Ectodermal cell (in vitro differentiated cells): ENCODE results near the gene CREB3.

ENCODE experiments used
- H3K27ac ChIP-seq: 2 replicates; pipeline ENCODE4 v1.7.0; 2013; ENCODE audit warnings: mild to moderate bottlenecking, low read depth, low read length; ENCODE audit not compliant: insufficient read depth, poor library complexity, severe bottlenecking
- H3K27me3 ChIP-seq: 2 replicates; pipeline ENCODE4 v1.7.0; 2013; ENCODE audit warnings: mild to moderate bottlenecking, low read length; ENCODE audit not compliant: insufficient read depth, control insufficient read depth, poor library complexity, severe bottlenecking
- H3K36me3 ChIP-seq: one replicate; pipeline ENCODE4 v1.7.0; 2013; ENCODE audit warnings: low read length; ENCODE audit not compliant: control insufficient read depth, insufficient read depth
- H3K4me1 ChIP-seq: one replicate; pipeline ENCODE4 v1.7.0; 2013; ENCODE audit warnings: low read length; ENCODE audit not compliant: control insufficient read depth, insufficient read depth
- H3K4me3 ChIP-seq: 2 replicates; pipeline ENCODE4 v1.7.0; 2013; ENCODE audit warnings: low read depth, low read length, control low read depth; ENCODE audit not compliant: insufficient read depth
- H3K9me3 ChIP-seq: 2 replicates; pipeline ENCODE4 v1.7.0; 2013; ENCODE audit warnings: mild to moderate bottlenecking, low read length, moderate library complexity; ENCODE audit not compliant: control insufficient read depth
- WGBS, 2 experiments: methylation state at CpG; one replicate each; pipeline ENCODE4 v1.1.7; 2013; ENCODE audit warnings: missing lambda C conversion rate in 2 of 2; 5-methylcytosine and 5-hydroxymethylcytosine counted together

Gene CREB3

DNA sequence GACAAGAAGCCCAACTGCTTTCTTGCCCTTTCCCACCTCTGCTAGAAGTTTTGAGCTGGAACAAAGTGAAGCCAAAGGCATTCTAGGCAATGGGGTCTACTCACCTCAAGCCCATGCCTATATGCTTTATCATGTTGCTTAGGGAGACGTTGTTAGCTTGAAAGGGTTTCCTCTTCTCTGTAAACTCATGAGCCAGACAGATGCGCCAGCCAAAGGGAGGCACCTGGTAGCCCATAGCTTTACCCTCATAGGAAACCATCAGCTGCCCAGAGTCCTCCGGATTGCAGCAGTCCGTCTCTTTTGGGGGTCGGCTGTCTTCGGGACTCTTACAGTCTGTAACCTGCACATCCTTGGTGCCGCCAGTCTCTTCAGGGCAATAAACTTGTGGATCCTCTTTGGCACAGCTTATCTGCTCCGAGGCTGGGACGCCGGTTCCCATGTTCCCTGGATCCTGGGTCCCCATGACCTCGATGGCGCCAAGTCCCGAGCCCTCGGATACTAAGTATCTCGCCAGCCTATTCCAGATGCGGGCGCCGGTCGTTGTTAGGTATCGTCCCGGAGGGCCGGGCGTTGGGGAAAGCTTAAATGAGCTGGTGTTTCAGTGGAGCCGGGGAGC is 15.9 kb downstream of the CREB3 start:
- peaks cover 21% of the 10 kb centered on the region for H3K36me3 ChIP-seq
- peak overlapping the region; percentile 76 for H3K27ac ChIP-seq
- peaks cover 21% of the 10 kb centered on the region for H3K4me1 ChIP-seq
- no peaks in the 10 kb centered on the region for H3K9me3 ChIP-seq
- H3K27me3 ChIP-seq = no peaks in the 10 kb centered on the region
- H3K4me3 ChIP-seq = peak overlapping the region; percentile 86
- WGBS, 2 experiments = 1 to 2% methylated on average over 24 of the region's 24 CpGs

DNA sequence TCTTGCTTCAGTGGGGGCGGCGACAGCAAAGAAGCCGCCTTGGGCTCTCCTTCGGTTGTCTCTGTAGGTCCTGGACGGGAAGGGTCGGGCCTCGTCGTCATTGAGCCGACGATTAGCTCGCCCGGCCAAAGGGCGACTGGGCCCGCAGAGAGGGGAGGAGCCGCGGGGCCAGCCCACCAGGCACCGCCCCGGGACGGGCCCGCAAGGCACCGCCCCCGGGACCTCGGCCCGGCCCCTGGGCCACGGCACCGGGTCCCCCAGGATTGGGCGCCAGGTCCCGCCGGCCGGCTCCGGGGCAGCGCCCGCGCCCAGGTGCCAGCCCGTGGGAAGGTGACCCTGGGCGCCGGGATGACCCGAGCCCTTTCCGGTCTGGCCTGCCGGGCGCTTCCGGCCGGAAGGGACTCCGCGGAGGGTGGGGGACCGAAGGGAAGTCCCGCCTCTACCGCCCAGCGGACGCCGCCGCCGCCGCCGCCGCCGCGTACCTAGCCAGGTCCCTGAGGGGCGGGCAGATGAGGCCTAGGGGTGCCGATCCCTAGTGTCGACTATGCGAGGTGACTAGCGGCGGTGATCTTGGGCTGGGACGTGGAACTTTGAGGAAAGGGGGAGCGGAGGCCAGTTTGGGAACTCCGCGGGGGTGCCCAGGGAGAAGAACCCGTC is 16.5 kb downstream of the CREB3 start, which contains the start of the genes GBA2 and RGP1:
GBA2 (minus strand) TSS at position 371 of the 657 bp plus-strand sequence. CDS start 524 bp downstream, outside the sequence.
RGP1 (plus strand) TSS at position 430 of the 657 bp plus-strand sequence. CDS start 469 bp downstream, outside the sequence.
- Histone ChIP-seq H3K4me3 (peak within 1 kb of the TSS; percentile 86), H3K4me1 (peaks cover 21% of the 10 kb centered on the region), H3K27ac (peak within 1 kb of the TSS; percentile 76), H3K9me3 (no peaks in the 10 kb centered on the region), H3K36me3 (peaks cover 18% of the 10 kb centered on the region), H3K27me3 (no peaks in the 10 kb centered on the region)
- WGBS, 2 experiments = 0% methylated on average over 69 of the region's 69 CpGs

DNA sequence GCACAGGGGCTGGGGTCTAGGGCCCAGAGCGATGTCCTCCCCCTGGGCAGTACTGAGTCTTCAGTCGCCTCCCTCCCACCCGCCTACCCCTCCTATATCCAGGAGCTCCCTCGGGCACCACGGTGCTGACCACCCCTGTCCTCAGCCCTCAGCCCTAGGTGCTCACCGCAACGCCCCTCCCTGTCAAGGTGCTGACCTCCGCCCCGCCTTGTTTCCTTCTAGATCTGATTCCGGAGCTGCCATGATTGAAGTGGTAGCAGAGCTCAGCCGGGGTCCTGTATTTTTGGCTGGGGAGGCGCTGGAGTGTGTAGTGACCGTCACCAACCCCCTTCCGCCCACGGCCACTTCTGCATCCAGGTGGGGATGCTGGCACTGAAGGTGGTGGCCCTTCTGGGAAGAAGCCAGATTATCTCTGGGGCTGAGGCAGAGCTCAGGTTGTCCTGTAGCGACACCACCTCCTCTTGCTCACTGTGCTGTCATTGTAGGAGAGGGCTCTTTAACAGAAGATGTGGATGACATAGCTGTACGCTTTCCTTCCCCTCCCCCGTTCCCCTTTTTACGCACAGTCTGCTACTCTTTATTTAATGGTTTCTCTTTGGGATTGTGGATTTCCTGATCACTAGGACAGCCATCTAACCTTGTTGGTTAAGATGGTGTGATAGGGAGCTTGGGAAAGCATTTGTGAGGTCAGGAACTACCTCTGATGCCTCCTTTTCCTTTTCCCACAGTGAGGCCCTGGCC is 17.2 kb downstream of the CREB3 start:
- no peaks in the 10 kb centered on the region for H3K27me3 ChIP-seq
- WGBS, 2 experiments = 9 to 10% methylated on average over 17 to 18 of the region's 19 CpGs
- peak overlapping the region; percentile 86 for H3K4me3 ChIP-seq
- no peaks in the 10 kb centered on the region for H3K9me3 ChIP-seq
- H3K4me1 ChIP-seq = peaks cover 21% of the 10 kb centered on the region
- peaks cover 11% of the 10 kb centered on the region for H3K36me3 ChIP-seq
- no peak overlapping the region for H3K27ac ChIP-seq

DNA sequence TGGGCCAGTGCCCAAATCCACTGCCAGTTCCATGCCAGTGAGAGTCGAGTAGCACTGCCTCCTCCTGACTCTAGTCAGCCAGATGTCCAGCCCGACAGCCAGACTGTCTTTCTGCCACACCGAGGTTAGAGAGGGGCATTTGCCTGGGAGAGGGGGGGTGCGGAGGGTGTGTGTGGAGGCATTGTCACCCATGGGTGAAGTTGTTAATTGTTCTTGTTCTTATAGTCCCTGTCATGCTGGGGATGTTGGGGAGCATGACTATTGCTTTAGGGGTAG is 17.7 kb downstream of the CREB3 start:
- Histone ChIP-seq H3K9me3 (no peaks in the 10 kb centered on the region), H3K27me3 (no peaks in the 10 kb centered on the region), H3K4me1 (peaks cover 21% of the 10 kb centered on the region), H3K4me3 (peak overlapping the region; percentile 86), H3K27ac (no peak overlapping the region), H3K36me3 (peaks cover 9% of the 10 kb centered on the region)
- 89 to 93% methylated on average over 4 of the region's 4 CpGs for WGBS, 2 experiments

DNA sequence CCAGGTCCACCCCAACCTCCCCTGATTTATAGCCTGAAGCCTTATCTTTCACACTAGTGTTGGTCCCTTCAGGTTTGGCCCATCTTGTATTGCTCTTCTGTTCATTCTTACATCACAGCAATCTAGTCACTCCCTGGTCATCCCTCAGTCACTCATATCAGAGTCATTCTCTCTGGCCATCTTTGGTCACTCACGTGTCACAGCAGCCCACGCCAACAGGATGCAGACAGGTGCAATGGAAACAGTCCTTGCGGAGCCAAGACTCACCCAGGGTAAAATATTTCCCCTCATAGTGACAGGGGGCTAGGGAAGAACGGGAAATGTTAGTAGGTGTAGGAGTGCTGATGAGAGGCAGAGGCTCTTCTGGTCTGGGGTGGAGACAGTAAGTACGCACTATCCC is 21.0 kb downstream of the CREB3 start:
- WGBS, 2 experiments = 97 to 99% methylated on average over 5 of the region's 5 CpGs
- H3K27me3 ChIP-seq = no peaks in the 10 kb centered on the region
- H3K9me3 ChIP-seq = no peaks in the 10 kb centered on the region
- no peak overlapping the region for H3K27ac ChIP-seq
- peaks cover 9% of the 10 kb centered on the region for H3K36me3 ChIP-seq
- H3K4me1 ChIP-seq = peaks cover 12% of the 10 kb centered on the region
- no peak overlapping the region for H3K4me3 ChIP-seq

DNA sequence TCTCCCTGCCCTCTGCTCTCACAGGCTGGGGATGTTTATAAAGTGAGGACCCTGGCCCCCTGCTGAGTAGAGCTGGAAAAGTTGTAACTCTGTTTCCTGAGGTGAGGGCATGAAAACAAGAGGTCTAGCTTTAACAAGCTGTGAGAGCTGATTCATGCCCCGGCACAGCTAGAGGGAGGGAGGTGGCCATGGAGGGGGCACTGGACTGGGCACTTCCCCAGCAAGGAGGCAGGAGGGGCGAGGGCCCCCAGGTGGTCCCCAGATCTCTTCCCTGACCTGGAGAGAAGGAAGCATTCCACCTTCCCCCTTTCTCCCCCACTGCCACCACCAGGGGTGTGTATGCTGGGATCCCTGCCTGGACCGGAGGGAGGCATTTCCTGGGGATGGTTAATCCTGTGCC is 21.8 kb downstream of the CREB3 start, which contains the start of gene MSMP:
MSMP (minus strand) TSS at position 13 of the 400 bp plus-strand sequence. CDS start 147 bp downstream, outside the sequence.
- no peaks in the 10 kb centered on the region for H3K27me3 ChIP-seq
- H3K36me3 ChIP-seq = peaks cover 9% of the 10 kb centered on the region
- peaks cover 14% of the 10 kb centered on the region for H3K4me1 ChIP-seq
- H3K4me3 ChIP-seq = no peak within 1 kb of the TSS
- H3K9me3 ChIP-seq = no peaks in the 10 kb centered on the region
- no peak within 1 kb of the TSS for H3K27ac ChIP-seq
- 77 to 84% methylated on average over 3 of the region's 3 CpGs for WGBS, 2 experiments

DNA sequence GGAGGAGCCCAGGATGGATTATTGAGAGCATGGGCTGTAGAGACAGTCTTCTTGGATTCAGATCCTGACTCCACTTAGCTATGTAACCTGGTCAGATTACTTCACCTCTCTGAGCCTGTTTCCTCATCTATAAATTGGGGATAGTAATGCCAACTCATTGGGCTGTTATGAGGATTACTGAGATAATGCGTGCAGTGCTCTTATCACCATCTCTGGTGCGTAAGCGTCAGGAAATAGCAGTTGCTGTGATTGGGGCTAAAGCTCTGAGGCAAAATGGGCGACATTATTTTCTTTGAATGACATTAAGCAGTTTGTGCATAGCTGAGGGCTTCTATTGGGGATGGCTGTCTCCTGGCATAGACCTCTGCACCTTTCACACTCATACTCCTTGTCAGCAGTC is 22.6 kb downstream of the CREB3 start:
- H3K27ac ChIP-seq = no peak overlapping the region
- peaks cover 9% of the 10 kb centered on the region for H3K36me3 ChIP-seq
- 94 to 96% methylated on average over 4 of the region's 4 CpGs for WGBS, 2 experiments
- no peaks in the 10 kb centered on the region for H3K27me3 ChIP-seq
- H3K4me3 ChIP-seq = no peak overlapping the region
- no peaks in the 10 kb centered on the region for H3K9me3 ChIP-seq
- H3K4me1 ChIP-seq = peaks cover 11% of the 10 kb centered on the region

DNA sequence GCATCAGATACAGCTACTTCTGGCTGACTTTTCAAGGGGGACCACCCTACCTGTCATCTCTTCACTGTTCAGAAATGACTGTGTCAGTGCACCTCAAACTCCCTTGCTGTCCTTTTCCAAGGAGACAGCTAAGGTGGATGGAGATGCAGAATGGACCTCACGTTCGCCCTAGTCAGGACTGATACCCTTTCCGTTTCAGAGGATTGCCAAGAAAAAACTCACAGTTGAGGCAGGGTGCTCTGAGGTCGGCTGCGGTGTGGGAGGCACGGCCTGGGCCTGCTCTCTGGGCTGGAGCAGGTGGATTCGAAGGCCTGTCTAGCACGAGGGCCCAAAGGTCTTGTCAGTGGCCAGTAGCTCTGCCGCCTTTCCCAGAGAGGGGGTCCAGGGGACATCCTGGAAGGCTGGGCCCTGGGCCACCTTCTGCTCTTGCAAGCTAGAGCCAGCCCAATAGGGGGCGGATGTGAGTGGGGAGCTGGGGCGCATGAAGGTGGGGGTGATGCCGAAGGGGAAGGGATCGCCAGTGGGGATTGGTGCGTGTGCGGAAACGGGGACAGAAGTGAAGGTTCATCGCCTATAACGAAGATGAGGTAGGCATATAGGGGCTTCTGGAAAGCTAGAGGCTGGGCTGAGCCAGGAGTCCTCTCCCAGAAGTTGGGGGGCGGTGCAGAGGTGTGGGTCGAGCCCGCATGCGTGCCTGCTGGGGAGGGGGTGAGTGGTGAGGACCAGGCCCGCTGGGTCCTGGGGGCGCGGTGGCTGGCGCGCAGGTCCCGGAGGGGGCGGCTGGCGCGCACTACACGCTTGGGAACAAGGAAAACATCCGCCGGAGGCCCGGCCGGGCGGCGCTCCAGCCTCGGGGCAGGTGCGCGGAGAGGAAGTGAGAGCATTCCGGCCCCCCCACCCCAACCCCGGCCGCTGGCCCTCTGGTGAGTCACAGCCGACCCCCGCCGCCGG is 24.1 kb downstream of the CREB3 start:
- no peaks in the 10 kb centered on the region for H3K9me3 ChIP-seq
- 13 to 14% methylated on average over 48 of the region's 48 CpGs for WGBS, 2 experiments
- peaks cover 10% of the 10 kb centered on the region for H3K4me1 ChIP-seq
- H3K36me3 ChIP-seq = peaks cover 9% of the 10 kb centered on the region
- peak overlapping the region; percentile 81 for H3K27ac ChIP-seq
- H3K4me3 ChIP-seq = peak overlapping the region; percentile 79
- H3K27me3 ChIP-seq = no peaks in the 10 kb centered on the region

DNA sequence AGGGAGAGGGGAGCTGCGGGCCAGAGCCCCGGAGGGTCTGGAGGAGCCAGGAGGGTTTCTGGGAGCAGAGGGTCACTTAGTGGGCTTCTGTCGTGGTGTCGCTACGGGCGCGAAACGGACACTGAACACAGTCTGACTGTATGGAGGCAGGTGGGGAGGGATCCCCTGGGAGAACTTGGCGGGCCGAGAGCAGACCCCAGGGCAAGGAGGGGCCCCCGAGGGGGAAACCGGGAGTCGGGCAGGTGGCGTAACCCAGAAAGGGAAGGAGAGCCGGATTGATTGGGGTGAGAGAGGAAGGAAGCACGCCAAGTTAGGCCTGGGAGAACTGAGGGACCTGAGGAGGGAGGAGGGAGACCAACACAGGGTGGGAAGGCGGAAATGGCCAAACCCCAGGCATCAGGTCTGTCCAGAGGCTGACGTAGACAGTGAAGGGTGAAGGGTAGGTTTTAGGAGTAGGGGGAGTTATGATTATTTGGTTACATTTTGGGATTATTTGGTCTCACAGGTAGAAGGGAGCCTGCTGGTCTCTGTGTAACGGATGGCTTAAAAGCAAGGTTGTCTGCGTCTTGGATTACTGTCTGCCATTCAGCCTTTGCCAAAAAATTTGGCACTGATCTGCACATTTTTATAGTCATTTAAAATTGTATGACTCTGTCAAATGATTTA is 24.9 kb downstream of the CREB3 start:
- peaks cover 9% of the 10 kb centered on the region for H3K36me3 ChIP-seq
- H3K4me3 ChIP-seq = peak overlapping the region; percentile 79
- 2 to 3% methylated on average over 20 of the region's 20 CpGs for WGBS, 2 experiments
- no peaks in the 10 kb centered on the region for H3K27me3 ChIP-seq
- H3K4me1 ChIP-seq = peaks cover 10% of the 10 kb centered on the region
- H3K27ac ChIP-seq = peak overlapping the region; percentile 81
- no peaks in the 10 kb centered on the region for H3K9me3 ChIP-seq
